Measurements from ENCODE around the gene TFF3.

DNA sequence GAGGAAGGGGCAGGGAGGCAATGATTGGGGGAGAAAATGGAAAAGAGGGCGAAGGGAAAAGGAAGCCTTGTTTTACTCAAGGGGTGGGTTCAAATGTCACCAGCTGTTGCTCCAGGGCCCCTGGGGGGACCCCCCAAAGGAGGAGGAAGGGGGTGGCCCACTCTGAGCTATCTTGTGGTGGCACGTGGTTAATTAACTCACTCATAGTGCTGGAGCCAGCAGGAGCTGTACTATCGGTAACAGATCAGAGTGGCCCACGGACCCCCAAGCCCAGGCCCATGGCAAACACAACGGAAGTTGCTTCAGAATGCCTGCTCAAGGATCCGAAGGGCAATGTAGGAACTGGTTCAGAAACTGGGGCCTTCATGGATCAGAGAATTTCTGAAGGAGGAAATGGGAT is 28.3 kb upstream of the TFF3 start:
- TF ChIP-seq, protein P1, sequence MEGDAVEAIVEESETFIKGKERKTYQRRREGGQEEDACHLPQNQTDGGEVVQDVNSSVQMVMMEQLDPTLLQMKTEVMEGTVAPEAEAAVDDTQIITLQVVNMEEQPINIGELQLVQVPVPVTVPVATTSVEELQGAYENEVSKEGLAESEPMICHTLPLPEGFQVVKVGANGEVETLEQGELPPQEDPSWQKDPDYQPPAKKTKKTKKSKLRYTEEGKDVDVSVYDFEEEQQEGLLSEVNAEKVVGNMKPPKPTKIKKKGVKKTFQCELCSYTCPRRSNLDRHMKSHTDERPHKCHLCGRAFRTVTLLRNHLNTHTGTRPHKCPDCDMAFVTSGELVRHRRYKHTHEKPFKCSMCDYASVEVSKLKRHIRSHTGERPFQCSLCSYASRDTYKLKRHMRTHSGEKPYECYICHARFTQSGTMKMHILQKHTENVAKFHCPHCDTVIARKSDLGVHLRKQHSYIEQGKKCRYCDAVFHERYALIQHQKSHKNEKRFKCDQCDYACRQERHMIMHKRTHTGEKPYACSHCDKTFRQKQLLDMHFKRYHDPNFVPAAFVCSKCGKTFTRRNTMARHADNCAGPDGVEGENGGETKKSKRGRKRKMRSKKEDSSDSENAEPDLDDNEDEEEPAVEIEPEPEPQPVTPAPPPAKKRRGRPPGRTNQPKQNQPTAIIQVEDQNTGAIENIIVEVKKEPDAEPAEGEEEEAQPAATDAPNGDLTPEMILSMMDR (IDR thresholded peaks at IDR 0.05), result no peak
- TF ChIP-seq POLR2A (IDR thresholded peaks at IDR 0.05), result no peak
- TF ChIP-seq POLR2AphosphoS5 (IDR thresholded peaks at IDR 0.05; ENCODE audit: insufficient read depth in 1 of 2, low read depth in 1 of 2), result no peak
